ENCODE results near the gene DISC1.
A peak's percentile ranks its signal among the peaks of the same experiment; 100 is the strongest.
"Not testable (repeated sequence)": the region's sequence is repeated elsewhere in the genome, so short reads cannot be mapped to it uniquely, and the experiment has no call there.

Gene DISC1

DNA sequence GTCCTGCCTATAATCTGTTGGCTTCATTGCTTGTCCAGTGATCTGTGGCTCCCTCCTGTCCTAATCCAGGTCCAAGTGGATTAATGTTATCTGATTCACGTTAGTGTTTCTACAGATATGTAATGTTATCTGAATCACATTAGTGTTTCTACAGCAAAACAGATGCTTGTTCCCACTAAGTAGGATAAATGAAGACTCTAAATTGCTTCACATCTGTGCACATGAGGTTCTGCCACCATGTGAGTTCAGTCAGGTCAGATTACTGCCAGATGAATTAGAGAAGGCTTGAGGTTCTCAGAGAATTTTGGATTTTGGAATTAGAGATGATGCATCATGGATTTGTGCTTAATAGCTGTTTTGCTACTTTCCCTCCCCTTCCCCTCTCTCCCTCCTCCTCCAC is 13.2 kb downstream of the DISC1 start:
- no peak for DNase-seq

DNA sequence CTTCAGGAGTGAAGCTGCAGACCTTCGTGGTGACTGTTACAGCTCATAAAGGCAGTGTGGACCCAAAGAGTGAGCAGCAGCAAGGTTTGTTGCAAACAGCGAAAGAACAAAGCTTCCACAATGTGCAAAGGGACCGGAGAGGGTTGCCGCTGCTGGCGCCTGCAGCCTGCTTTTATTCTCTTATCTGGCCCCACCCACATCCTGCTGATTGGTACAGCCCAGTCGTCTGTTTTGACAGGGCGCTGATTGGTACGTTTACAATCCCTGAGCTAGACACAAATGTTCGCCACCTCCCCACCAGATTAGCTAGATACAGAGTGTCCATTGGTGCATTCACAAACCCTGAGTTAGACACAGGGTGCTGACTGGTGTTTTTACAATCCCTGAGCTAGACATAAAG is 14.9 kb downstream of the DISC1 start:
- DNase-seq, result not testable (repeated sequence)

DNA sequence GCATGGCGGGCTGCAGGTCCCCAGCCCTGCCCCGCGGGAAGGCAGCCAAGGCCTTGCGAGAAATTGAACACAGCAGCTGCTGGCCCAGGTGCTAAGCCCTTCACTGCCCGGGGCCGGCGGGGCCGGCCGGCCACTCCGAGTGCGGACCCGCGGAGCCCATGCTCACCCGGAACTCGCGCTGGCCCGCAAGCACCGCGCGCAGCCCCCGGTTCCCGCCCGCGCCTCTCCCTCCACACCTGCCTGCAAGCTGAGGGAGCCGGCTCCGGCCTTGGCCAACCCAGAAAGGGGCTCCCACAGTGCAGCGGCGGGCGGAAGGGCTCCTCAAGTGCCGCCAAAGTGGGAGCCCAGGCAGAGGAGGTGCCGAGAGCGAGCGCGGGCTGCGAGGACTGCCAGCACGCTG is 15.5 kb downstream of the DISC1 start:
- not testable (repeated sequence) for DNase-seq

DNA sequence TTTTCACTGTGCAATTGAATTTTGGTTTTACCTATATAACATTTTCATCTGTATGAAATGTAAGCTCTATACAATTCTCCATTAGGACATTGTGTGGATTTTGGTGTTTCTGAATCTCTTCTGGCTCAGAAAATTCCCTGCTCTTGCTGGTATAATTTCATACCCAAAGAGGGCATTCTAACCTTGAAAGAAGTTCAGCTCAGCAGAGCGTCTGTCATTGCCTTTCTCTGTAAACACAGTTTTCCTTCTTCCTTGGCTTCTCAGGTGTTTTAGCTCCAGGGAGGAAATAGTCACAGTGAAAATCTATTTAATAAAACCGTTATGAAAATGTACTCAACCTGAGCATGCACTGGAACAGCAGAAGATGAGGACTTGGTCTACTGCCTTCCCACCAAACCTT is 16.0 kb downstream of the DISC1 start:
- DNase-seq, result no peak

GRCh38 chr1:231643071-231643934 is 16.7 kb downstream of the DISC1 start:
- no peak for DNase-seq

GRCh38 chr1:231643935-231644237 is 17.3 kb downstream of the DISC1 start:
- no peak for DNase-seq

GRCh38 chr1:231645634-231646033 is 19.0 kb downstream of the DISC1 start:
- DNase-seq, result not testable (repeated sequence)

DNA sequence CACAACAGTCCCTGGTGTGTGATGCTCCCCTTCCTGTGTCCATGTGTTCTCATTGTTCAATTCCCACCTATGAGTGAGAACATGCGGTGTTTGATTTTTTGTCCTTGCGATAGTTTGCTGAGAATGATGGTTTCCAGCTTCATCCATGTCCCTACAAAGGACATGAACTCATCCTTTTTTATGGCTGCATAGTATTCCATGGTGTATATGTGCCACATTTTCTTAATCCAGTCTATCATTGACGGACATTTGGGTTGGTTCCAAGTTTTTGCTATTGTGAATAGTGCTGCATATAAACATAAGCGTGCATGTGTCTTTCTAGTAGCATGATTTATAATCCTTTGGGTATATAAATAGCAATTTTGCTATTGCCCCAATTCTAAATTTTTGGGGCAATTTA is 19.6 kb downstream of the DISC1 start:
- DNase-seq, result not testable (repeated sequence)

GRCh38 chr1:231651621-231652260 is 25.2 kb downstream of the DISC1 start:
- not testable (repeated sequence) for DNase-seq

DNA sequence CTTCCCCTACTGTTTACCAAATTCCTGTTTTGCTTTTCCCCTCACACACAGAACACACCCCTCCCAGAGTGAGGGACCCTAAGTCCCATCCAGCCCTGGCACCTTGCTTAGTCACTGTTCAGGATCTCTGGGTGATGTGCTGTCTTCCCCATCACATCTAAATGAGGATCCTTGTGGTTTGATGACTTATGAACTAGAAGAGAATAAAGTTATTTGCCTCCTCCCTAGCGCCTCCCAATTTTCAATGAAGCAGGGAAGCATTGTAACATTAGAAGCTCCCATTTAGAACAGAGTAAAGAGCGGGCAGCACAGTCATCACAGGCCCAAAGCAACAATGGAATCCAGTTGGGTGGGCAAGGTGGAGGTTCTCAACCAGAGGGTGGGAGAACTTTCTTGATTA is 27.0 kb downstream of the DISC1 start:
- no peak for DNase-seq

- no peak for DNase-seq
These were observed 30.2 kb downstream of the DISC1 start for GRCh38 chr1:231656741-231657140.

DNA sequence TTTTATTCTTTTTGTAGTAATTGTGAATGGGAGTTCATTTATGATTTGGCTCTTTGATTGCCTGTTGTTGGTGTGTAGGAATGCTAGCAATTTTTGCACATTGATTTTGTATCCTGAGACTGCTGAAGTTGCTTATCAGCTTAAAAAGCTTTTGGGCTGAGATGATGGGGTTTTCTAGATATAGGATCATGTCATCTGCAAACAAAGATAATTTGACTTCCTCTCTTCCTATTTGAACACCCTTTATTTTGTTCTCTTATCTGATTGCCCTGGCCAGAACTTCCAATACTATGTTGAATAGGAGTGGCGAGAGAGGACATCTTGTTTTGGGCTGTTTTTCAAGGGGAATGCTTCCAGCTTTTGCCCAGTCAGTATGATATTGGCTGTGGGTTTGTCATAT is 31.6 kb downstream of the DISC1 start:
- DNase-seq, result not testable (repeated sequence)

- DNase-seq, result no peak
These were observed 33.6 kb downstream of the DISC1 start for GRCh38 chr1:231660198-231660597.

GRCh38 chr1:231663211-231663792 is 36.7 kb downstream of the DISC1 start:
- DNase-seq, result peak; percentile 57

GRCh38 chr1:231665101-231665500 is 38.5 kb downstream of the DISC1 start:
- no peak for DNase-seq

DNA sequence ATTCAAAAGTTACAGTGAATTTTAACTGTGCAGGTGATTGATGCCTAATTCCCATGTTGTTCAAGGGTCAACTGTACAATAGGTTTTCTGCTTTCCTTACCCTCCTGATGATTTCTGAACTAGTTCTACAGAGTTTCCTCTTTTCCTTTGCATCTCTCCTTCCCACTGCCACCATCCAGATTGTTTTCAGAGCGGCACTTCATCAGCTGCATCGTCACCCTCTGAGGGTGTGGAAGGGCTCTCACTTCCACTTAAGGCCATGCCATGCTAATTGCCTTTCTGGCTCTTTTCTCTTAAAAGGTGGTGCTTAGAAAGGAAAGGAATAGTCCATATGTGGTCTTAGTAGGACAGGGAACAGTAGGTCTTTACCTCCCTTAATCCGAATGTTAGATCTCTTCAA is 39.1 kb downstream of the DISC1 start:
- no peak for DNase-seq

GRCh38 chr1:231666220-231666936 is 39.8 kb downstream of the DISC1 start:
- DNase-seq, result no peak

DNA sequence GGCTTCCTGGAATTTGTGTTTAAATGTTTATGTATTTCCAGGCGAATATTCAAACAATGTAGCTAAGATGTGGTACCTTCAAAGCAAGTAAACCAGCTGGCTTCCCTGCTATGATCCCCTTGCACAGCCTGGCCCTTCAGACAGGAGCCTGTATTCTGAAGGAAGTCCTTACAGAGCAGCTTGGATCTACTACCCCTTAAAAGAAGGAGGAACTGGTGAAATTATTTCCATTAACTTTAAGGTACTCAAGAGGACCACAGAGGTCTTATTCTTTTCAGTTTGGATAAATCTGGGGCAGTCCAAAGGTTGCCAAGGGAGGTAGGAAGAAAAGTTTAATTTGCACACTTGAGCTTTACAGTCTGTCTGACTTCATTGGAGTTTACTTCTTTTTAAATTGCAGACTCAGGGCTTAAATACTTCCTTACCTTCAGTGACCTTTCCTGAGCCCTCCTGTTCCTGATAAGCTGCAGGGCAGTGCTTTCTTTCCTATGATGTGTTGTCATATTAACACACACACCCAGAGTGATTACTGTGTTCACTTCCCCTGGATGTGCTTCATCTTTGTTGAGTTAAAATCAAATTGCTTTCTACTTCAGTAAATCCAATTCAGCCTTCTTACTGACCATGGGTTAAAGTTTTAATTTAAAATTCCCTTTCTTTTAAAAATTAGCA is 40.5 kb downstream of the DISC1 start:
- no peak for DNase-seq

DNA sequence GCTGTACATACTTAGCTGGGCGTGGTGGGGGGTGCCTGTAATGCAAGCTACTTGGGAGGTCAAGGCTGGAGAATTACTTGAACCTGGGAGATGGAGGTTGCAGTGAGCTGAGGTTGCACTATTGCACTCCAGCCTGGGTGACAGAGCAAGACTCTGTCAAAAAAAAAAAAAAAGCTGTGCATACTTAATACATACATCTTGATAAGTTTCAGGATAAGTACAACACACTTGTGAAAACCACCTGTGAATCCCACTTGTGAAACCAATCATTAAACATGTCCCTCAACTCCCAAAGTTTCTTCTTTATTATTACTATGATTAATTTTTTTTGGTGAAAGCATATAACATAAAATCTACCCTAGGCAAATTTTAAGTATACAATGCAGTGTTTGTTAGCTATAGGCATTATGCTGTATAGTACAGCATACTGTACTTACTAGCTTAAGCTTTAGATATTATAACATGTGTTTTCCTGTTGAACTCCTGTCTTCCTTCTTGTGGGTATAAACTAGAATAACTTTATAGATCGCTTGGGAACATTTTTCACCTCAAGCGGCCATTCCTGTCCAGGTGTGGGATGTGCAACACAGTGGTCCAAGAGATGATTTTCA is 41.4 kb downstream of the DISC1 start:
- DNase-seq, result no peak

DNA sequence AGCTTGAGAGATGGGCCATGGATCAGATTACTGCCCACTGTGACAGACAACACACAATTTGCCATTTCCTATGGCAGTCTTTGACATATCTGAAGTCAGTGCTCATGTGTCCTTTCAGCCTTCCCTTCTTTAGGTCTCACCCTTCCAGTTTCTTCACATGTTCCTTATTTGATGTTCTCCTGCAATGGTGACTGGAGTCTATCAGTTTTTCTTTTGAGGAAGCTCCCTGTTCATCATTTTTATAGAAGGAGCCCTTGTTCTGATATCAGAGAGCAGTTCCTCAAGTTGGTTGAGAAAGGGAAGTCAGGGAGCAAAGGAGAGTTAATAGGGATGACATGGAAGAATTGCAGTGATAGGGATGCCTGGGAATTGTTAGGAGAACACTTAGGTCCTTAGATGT is 42.2 kb downstream of the DISC1 start:
- no peak for DNase-seq

GRCh38 chr1:231669864-231670621 is 43.5 kb downstream of the DISC1 start:
- not testable (repeated sequence) for DNase-seq

- no peak for DNase-seq
These were observed 44.2 kb downstream of the DISC1 start for GRCh38 chr1:231670755-231671154.
